Stimulated activated CD8-positive, alpha-beta memory T cell treated with anti-CD3 and anti-CD28 coated beads, Interleukin-2, amount 100 ng/mL, for 48 hours (primary cell): Measurements from ENCODE around the gene OR51I1.

Experiments used
- DNase-seq, 2 donors: peaks; one replicate each; pipeline ENCODE4 v3.0.0-alpha.2; 2020; ENCODE audit warnings: low read depth in 2 of 2

Gene OR51I1

DNA sequence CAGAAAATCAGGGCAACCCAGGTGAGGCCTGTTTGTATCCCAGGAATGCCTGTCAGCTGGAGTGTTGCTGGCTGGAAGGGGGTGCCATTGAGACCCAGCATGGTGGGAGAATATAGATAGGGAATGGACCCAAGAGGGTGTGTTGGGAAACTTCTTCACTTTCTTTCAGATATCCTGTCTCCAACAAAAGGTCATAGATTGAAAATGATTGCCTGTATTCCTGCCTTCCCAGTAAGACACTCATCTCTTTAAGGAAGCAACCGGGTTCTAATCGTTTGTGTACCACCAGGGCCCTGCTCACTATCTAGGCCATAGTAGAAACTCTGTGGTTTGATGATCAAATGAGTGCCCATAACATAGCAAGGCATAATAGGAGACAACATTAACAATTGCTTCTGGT, at the start of gene OR51I1:
Gene OR51I1, minus strand, starts transcription at position 101 of the 400 bp plus-strand sequence. Its CDS starts 0 bp downstream, at position 101.
- no peak for DNase-seq

DNA sequence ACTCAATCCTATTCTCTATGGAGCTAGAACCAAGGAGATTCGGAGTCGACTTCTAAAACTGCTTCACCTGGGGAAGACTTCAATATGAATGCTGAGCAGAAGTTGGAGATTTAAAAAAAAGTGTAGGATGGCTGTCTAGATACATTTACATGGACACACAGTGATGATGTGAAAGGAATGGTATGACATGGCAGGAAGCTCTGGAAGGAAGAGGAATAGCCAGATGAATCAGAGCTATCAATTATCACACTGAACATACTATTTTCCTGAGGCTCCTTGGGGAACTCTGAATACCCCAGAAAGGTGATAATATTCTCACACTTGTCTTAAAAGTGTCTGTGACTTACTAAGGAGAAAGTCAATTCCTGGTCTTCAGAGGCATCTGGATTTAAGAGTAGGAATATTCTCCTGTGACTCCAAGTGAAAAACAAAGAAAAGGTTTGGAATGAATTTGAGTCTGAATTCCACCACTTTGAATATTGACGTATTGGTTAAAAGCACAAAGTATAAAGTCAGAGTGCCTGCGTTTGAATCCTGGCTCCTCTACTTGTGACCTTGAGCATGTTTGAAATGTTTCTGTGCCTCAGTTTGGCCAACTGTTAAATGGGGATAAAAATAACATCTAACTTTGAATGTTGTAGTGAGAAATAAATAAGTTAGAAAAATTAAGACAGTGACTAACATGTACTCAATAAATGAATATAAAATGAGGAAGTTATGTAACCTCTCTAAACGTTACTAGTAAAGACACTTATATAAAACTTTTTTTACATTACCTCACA, 48.5 kb upstream of the OR51I1 start:
- no peak for DNase-seq

DNA sequence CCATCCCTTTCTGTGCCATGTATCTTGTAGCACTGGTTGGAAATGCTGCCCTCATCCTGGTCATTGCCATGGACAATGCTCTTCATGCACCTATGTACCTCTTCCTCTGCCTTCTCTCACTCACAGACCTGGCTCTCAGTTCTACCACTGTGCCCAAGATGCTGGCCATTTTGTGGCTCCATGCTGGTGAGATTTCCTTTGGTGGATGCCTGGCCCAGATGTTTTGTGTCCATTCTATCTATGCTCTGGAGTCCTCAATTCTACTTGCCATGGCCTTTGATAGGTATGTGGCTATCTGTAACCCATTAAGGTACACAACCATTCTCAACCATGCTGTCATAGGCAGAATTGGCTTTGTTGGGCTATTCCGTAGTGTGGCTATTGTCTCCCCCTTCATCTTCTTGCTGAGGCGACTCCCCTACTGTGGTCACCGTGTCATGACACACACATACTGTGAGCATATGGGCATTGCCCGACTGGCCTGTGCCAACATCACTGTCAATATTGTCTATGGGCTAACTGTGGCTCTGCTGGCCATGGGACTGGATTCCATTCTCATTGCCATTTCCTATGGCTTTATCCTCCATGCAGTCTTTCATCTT, 47.6 kb upstream of the OR51I1 start:
- DNase-seq = no peak

- no peak for DNase-seq
These were observed 47.1 kb upstream of the OR51I1 start, which contains the start of gene OR52D1 for GRCh38 chr11:5488385-5488784. Gene OR52D1, plus strand, starts transcription at chr11:5488685. Its CDS starts 22 bp downstream, at chr11:5488707.

GRCh38 chr11:5486421-5486820, 45.1 kb upstream of the OR51I1 start:
- DNase-seq = peak in 1 of 2 donors; percentile 4

DNA sequence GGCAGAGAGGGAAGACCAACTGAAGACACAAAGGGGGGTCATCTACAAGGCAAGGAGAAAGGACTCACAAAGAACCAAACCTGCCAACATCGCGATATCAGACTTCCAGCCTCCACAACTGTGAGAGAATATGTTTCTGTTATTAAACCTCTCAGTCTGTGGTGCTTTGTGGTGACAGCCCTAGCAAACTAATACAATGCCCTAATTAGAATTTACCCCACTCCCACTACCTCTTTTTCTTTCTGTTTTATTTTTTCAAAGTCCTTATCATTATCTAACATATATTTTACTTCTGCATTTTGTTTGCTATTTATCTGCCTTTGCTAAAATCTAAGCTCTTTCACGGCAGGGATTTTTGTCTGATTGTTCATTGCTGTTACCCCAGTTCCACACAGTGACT, 44.7 kb upstream of the OR51I1 start:
- DNase-seq = no peak

DNA sequence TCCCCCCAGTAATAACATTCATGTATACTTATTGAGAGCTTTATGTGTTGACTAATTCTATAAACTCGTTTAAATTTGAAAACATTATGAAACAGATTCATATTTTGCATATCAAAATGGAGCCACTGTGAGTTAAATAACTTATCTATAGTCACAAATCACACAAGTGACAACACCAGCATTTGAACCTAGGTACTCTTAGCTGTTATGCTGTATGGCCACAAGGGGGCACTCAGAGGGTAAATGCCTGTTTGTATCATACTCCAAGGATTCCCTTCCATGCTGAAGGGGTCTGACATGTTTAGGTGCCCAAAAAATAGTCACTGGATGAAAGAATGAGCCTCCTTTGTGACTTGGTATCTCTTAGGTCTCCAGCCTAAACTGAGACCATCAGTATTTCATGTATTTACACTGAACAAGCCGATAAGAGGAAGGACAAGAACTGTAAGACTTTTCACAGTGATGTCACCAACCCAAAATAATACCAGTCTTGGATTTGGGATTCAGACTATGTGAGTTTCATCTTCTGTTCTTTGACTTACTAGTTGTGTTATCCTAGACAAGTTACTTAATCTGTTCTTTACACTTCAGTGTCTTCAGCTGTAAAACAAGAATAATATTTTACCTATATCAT, 35.0 kb upstream of the OR51I1 start:
- peak in 1 of 2 donors; percentile 3 for DNase-seq

- DNase-seq = no peak
These were observed 32.6 kb upstream of the OR51I1 start for GRCh38 chr11:5473921-5474320.

DNA sequence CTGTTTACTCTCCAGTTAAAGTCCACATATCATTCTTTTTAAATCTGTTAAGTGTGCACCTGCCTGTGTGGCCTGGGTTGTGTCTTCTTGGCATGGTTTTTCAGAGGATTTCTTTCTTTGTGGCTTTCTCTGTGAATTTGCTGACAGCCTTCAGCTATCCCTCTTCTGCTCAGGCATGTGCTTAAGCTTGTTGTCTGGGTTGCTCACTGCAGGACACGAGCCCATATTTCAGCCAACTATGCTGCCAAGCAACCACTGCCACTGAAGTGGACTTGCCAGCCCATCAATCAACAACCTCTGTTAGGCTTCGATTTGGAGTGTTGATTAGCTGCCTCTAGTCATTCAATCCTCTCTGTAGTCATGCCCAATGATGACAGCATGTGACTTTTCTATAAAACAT, 26.2 kb upstream of the OR51I1 start:
- no peak for DNase-seq

DNA sequence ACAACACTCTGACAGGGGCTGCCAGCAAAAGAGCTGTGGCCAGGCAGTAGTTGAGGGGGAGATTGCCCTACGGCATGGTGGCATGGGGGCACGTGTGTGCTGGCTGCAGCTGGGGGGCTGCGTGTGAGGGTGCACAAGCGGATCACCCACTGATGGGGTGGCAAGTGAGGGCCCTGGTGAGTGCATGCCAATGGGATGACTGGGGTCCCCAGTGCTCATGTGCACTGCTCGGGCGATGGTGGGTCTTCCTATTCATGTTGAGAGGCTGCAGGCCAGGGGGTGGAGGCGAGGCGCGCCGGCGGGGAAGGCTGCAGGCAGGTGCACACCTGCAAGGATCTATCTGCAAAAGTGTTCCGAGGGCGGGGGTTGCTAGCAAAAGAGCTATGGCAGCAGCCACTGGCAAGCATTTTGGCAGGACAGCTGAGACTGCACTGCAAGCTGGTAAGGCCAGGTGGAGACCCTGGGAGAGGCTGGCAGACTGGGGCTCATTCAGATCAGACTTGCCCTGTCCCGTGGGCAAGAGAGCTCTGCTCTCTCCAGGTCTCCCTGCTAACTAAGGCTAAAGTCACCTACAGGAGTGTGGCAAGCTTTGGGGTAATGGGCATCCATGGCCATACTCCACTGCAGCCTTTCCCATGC, 19.8 kb upstream of the OR51I1 start:
- no peak for DNase-seq

GRCh38 chr11:5449432-5449831, 8.1 kb upstream of the OR51I1 start:
- DNase-seq = no peak

- DNase-seq = no peak
These were observed 7.7 kb upstream of the OR51I1 start, which contains the start of gene OR51I2 for GRCh38 chr11:5449023-5449422. Gene OR51I2, plus strand, starts transcription at chr11:5449323. Its CDS starts 4,166 bp downstream, at chr11:5453489.

DNA sequence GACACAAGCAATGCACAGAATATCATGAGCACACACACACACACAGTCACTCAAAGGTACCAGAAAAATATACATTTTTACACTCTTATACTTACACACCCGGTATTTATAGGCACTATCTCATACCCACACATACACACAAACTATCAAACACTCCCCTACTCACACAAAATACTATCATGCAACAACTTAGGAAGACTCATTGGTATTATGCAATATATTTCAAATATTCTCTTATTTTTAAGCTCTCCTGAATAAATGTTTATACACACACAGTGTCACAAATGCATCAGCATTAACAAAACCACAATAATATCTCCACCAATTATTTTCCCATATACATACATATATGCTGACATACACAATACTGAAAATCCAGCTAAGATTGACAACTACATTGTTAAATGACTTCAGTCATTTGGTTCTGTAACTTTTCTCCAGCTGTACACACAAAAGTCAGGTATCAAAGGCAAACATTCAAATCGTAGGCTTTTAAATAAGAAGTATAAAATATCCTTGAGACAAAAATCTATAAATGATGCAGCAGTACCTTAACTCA, 2.6 kb upstream of the OR51I1 start:
- DNase-seq = no peak

- DNase-seq = no peak
These were observed 18.2 kb downstream of the OR51I1 start for GRCh38 chr11:5423131-5423530.

DNA sequence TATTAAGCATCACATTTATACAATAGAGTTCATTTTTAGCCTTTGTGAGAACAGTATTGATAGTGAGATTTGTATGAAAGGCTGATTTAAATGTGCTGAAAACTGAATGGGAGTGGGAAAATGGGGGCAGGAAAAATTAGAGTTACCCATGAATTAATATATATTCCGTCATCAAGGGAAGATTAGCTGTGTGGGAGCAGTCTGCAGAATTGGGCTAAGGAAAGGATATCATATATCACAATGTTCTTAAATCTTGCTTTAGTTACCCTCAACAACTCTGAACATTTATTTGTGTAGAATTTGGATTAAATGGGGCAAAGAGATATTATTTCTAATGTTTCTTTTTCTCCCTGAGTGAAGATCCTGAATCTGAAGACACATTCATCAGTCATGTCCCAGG, 19.5 kb downstream of the OR51I1 start, which contains the start of gene OR51Q1:
Gene OR51Q1, plus strand, starts transcription at position 301 of the 400 bp plus-strand sequence. Its CDS starts 90 bp downstream, at position 391.
- DNase-seq = no peak

DNA sequence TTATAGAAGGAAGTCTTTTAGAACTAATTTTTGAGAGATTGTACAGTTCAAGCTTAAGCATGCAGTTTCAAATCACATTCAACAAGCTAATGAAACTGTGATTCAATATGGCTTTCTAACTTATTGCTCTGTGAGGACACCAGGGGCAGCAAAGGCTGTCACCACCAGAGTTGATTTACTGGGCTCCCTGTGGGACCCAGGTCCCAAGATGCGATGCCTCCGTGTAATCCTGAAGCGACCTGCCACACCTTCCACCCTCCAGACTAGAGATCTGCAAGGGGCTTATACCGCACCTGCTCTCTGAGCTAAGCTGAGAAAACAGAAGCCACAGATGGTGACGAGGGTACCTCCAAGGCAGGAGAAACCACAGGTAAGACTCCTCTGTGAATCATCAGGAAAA, 20.3 kb downstream of the OR51I1 start:
- no peak for DNase-seq

GRCh38 chr11:5405173-5405572, 36.1 kb downstream of the OR51I1 start:
- no peak for DNase-seq

GRCh38 chr11:5398936-5399335, 42.4 kb downstream of the OR51I1 start:
- no peak for DNase-seq

DNA sequence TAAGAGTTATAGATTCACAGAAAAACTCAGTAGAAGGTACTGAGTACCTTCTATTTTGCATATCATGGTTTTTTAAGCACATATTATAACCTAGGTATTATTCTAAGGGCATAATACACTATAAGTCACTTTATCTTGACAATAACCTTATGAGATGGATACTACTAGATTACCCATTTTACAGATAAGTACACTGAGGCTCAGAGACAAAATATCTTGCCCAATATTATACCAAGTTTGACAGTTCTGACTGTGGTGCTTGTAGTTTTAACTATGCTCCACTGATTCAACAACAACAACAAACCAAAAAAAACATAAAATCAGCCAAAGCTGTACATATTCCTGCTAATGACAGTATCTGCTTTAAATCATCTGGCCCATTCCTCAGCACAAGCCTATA, 47.2 kb downstream of the OR51I1 start:
- DNase-seq = no peak
